ENCODE data around the gene OSBPL3.

Gene OSBPL3

GRCh38 chr7:24756545-24757352, 223.2 kb downstream of the OSBPL3 start:
- peak; percentile 5 for DNase-seq

- no peak for DNase-seq
These were observed 224.2 kb downstream of the OSBPL3 start for GRCh38 chr7:24755541-24756407.

- no peak for DNase-seq
These were observed 225.0 kb downstream of the OSBPL3 start for GRCh38 chr7:24754906-24755506.

- no peak for DNase-seq
These were observed 227.7 kb downstream of the OSBPL3 start for GRCh38 chr7:24752073-24752800.

GRCh38 chr7:24751484-24751883, 228.5 kb downstream of the OSBPL3 start:
- DNase-seq, result no peak

GRCh38 chr7:24750441-24751055, 229.4 kb downstream of the OSBPL3 start:
- DNase-seq, result no peak

- DNase-seq, result no peak
These were observed 231.5 kb downstream of the OSBPL3 start for GRCh38 chr7:24748521-24748920.

All from stimulated activated CD4-positive, alpha-beta T cell treated with anti-CD3 and anti-CD28 coated beads, Interleukin-4, amount 100 ng/mL, for 24 hours (primary cell).